Peyer's patch (tissue), 4 donors: ENCODE data around the gene ITM2C.

Experiments
- POLR2A ChIP-seq, 2 donors: fragments of 450-650 bp; IDR thresholded peaks; one replicate each; pipeline ENCODE4 v1.5.1; 2017; ENCODE audit warnings: antibody characterized with exemption in 2 of 2, mild to moderate bottlenecking in 2 of 2, moderate library complexity in 2 of 2
- TF ChIP-seq, protein P1 (sequence below), 6 experiments: fragments of 450-650 bp in 4 of 6; fragments of 200-600 bp in 2 of 6; sonication (generic) in 1 of 6; IDR thresholded peaks; one replicate each; pipeline ENCODE4 v1.5.1; 2017 to 2019; ENCODE audit warnings: antibody characterized with exemption in 6 of 6, mild to moderate bottlenecking in 3 of 6, moderate library complexity in 1 of 6

- no peak for TF ChIP-seq POLR2A (IDR thresholded peaks at IDR 0.05)
- TF ChIP-seq, protein P1, sequence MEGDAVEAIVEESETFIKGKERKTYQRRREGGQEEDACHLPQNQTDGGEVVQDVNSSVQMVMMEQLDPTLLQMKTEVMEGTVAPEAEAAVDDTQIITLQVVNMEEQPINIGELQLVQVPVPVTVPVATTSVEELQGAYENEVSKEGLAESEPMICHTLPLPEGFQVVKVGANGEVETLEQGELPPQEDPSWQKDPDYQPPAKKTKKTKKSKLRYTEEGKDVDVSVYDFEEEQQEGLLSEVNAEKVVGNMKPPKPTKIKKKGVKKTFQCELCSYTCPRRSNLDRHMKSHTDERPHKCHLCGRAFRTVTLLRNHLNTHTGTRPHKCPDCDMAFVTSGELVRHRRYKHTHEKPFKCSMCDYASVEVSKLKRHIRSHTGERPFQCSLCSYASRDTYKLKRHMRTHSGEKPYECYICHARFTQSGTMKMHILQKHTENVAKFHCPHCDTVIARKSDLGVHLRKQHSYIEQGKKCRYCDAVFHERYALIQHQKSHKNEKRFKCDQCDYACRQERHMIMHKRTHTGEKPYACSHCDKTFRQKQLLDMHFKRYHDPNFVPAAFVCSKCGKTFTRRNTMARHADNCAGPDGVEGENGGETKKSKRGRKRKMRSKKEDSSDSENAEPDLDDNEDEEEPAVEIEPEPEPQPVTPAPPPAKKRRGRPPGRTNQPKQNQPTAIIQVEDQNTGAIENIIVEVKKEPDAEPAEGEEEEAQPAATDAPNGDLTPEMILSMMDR (IDR thresholded peaks at IDR 0.05): no peak
These were observed 43.3 kb upstream of the ITM2C start for GRCh38 chr2:230821261-230821990.
